ENCODE measurements around the gene P3H4.
"Not testable (repeated sequence)": the region's sequence is repeated elsewhere in the genome, so short reads cannot be mapped to it uniquely, and the experiment has no call there.

Gene P3H4

GRCh38 chr17:41811549-41812380 lies at the start of gene P3H4:
Gene P3H4, minus strand, starts transcription at chr17:41811949. Its CDS starts 34 bp downstream, at chr17:41811915.
- DNase-seq (ENCODE audit: low read depth) = peak; percentile 54

GRCh38 chr17:41860254-41860931 lies 48.6 kb upstream of the P3H4 start:
- DNase-seq (ENCODE audit: low read depth) = no peak

GRCh38 chr17:41851382-41851781 lies 39.6 kb upstream of the P3H4 start:
- not testable (repeated sequence) for DNase-seq (ENCODE audit: low read depth)

GRCh38 chr17:41849251-41849990 lies 37.7 kb upstream of the P3H4 start:
- DNase-seq (ENCODE audit: low read depth) = no peak

- DNase-seq (ENCODE audit: low read depth) = no peak
Observed at GRCh38 chr17:41848788-41849187, 37.0 kb upstream of the P3H4 start.

GRCh38 chr17:41844971-41845370 lies 33.2 kb upstream of the P3H4 start:
- no peak for DNase-seq (ENCODE audit: low read depth)

- not testable (repeated sequence) for DNase-seq (ENCODE audit: low read depth)
Observed at GRCh38 chr17:41840781-41841180, 29.0 kb upstream of the P3H4 start.

GRCh38 chr17:41839448-41839847 lies 27.7 kb upstream of the P3H4 start:
- DNase-seq (ENCODE audit: low read depth) = not testable (repeated sequence)

- DNase-seq (ENCODE audit: low read depth) = no peak
Observed at GRCh38 chr17:41837761-41838538, 26.2 kb upstream of the P3H4 start, which contains the start of gene KLHL10. Gene KLHL10, plus strand, starts transcription at chr17:41837825. Its CDS starts 108 bp downstream, at chr17:41837933.

- no peak for DNase-seq (ENCODE audit: low read depth)
Observed at GRCh38 chr17:41836550-41837196, 24.9 kb upstream of the P3H4 start.

- peak; percentile 44 for DNase-seq (ENCODE audit: low read depth)
Observed at GRCh38 chr17:41835800-41836549, 24.2 kb upstream of the P3H4 start, which contains the start of gene NT5C3B. Gene NT5C3B, minus strand, starts transcription at chr17:41836232. Its CDS starts 39 bp downstream, at chr17:41836193.

- no peak for DNase-seq (ENCODE audit: low read depth)
Observed at GRCh38 chr17:41835214-41835799, 23.6 kb upstream of the P3H4 start.

- DNase-seq (ENCODE audit: low read depth) = not testable (repeated sequence)
Observed at GRCh38 chr17:41829961-41830360, 18.2 kb upstream of the P3H4 start.

GRCh38 chr17:41825175-41825845 lies 13.6 kb upstream of the P3H4 start:
- no peak for DNase-seq (ENCODE audit: low read depth)

GRCh38 chr17:41824086-41824485 lies 12.3 kb upstream of the P3H4 start:
- DNase-seq (ENCODE audit: low read depth) = no peak

- DNase-seq (ENCODE audit: low read depth) = no peak
Observed at GRCh38 chr17:41823580-41823979, 11.8 kb upstream of the P3H4 start.

- no peak for DNase-seq (ENCODE audit: low read depth)
Observed at GRCh38 chr17:41823141-41823524, 11.4 kb upstream of the P3H4 start.

GRCh38 chr17:41822216-41823140 lies 10.7 kb upstream of the P3H4 start:
- DNase-seq (ENCODE audit: low read depth) = no peak

Measured in activated T-cell treated with anti-CD3 and anti-CD28 coated beads for 24 hours (primary cell).